Measurements from ENCODE around the gene PPP1R1B.
A peak's percentile ranks its signal among the peaks of the same experiment; 100 is the strongest.

The PPP1R1B gene

DNA sequence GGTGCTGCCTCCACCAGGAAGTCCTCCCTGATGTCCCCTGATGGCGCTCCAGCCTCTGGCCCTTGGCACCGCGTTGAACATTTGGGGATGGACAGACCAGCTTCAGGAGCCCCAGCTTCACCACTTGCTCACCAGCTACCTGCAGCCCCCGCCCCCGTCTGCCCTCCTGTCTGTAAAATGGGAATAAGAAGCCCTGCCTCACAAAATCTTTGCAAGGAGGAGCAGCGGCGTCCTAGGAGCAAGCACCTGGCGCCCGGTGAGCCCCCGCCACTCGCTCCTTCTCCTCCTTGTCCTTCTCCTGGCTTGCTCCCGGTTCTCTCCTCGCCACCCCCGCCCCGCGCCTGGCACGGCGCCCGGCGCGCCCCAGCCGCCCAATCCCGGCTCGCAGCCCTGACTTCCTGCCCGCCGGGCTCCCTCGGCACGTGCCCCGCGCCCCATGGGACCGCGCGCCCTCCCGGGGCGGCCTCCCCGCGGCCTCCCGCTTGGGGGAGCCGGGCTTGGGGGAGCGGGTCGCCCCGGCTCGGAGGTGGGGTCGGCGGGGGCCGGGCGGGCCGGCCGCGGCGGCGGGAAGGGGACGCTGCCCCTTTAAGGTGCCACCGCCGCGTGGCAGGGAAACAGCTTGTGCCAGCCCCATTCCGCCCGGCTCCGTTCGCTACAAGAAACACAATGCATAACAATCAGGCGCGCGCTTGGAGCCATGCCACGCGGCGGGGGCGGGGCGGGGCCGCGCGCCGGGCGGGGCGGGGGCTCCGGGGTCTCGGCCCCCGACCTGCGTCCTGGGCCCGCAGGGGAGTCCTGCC lies 9.1 kb upstream of the PPP1R1B start:
- peak; percentile 37 to 39 for DNase-seq

GRCh38 chr17:39618246-39618913 lies 8.4 kb upstream of the PPP1R1B start:
- no peak for DNase-seq

DNA sequence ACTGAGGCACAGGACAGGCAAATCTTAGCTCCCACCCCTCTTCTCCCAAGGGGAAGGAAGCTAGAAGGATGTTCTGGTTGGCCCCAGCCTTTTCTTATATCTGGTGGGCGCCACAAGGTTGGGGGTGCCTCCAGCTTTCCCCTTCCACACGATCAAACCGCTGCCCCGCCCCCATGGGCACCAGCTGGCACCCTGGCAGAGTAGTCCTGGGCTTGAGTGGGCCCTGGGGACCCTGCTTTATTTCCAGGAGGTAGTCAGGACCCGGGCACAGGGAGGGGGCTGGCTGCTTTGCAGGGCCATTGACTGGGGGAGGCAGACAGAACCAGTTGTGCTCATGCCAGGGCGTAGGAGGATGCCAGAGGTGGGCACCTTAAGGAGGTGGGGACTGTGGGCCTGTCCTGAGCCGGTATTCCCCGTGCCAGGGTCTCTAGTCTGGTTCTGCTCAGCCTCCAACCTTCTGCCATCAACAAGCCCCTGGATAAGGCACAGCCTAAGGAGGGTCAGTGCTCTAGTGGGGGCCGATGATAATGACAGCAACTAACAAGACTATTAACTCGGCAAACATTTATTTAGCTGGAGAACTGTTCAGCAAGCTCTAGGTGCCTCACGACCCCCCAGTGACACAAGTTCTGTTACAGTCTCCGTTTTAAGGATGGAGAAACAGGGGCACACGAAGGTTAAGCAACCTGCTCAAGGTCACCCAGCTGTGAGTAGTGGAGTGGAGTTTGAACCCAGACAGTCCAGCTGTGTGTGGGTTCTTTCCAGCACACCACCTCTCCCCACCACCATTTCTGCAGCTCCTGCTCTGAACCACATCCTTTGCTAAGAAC lies 7.6 kb upstream of the PPP1R1B start:
- no peak for DNase-seq

- no peak for DNase-seq
These were observed 7.0 kb upstream of the PPP1R1B start for GRCh38 chr17:39619786-39620101.

GRCh38 chr17:39621523-39622379 lies 5.0 kb upstream of the PPP1R1B start:
- DNase-seq = peak; percentile 85 to 90

DNA sequence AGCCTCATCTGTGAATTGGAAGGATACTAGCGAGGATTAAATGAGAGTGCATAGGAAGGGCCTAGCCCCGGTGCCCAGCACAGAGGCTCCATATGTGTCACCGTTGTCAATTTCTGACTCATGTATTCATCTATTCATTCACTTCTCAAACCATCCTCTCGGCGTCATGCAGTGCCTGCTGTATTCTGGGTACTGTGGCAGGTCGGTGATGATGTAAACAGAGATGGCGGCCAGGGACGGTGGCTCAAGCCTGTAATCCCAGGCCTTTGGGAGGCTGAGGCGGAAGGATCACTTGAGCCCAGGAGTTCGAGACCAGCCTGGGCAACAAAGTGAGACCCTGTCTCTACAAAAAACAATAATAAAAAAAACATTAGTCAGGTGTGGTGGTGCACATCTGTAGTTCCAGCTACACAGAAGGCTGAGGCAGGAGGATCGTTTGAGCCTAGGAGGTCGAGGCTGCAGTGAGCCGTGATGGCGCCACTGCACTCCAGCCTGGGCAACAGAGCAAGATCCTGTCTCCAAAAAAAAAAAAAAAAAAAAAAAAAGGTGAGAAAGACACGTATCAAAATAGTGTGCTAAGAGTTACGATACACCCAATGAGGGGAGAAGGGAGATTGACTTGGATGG lies 4.3 kb upstream of the PPP1R1B start:
- no peak for DNase-seq

DNA sequence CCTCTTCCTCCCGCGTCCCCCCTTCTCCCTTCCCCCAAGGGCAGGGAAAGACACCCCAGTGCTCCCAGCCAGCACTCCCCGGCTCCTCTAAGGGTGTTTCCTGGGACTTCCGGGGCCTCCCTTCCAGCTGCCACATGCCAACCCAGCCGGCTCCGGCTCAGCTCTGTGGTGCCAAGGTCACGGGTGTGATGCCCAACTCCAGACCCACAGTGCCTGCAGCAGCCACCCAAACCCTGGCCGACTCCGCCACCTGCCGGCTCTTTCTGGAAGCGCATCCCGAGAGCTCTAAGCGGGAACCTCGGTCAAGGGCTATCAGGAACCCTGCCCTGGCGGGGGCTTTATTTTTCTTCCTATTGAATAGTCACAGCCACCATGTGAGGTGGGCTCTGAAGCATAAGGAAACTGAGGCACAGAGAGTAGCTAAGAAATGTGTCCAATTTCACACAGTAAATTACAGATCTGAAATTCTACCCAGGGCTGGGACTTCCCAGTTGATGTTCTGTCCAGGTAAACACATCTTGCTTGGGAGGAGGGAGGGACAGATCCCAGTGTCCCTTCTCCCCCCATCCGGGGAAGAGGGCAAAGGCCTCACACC lies 3.3 kb upstream of the PPP1R1B start:
- DNase-seq = peak; percentile 79 to 88

- no peak for DNase-seq
These were observed 2.4 kb upstream of the PPP1R1B start for GRCh38 chr17:39624313-39624712.

DNA sequence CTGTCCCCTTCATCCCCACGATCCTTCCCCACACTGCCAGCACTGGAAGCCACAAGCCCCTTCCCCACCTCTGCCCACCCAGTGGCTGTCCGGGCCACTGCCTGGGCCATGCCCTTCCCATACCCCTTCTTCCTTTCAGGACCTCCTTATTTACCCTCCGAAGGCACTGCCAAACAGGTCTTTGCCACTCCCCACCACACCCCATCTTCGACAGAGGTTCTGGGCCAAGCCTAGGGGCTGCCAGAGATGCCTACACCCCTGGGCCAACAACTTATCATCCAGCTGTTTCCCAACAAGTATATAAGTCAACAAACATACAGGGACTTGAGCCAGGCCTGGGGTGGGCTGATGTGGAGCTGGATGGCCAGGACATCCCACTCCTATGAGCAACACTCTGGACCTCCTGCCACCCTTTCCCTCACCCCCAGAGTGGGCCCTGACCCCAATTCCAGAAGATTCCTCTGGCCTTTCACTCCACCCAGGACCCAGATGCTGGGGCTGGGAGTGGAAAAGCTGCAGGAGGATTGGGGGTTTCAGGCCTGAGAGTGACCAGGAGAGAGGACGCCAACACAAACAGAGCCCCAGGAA lies 1.5 kb upstream of the PPP1R1B start:
- no peak for DNase-seq

- DNase-seq = no peak
These were observed 427 bp downstream of the PPP1R1B start for GRCh38 chr17:39627047-39627711.

- DNase-seq = no peak
These were observed 1.2 kb downstream of the PPP1R1B start for GRCh38 chr17:39627712-39628516.

GRCh38 chr17:39628655-39629493 lies 2.1 kb downstream of the PPP1R1B start:
- no peak for DNase-seq

- no peak for DNase-seq
These were observed 2.7 kb downstream of the PPP1R1B start for GRCh38 chr17:39629494-39629880.

DNA sequence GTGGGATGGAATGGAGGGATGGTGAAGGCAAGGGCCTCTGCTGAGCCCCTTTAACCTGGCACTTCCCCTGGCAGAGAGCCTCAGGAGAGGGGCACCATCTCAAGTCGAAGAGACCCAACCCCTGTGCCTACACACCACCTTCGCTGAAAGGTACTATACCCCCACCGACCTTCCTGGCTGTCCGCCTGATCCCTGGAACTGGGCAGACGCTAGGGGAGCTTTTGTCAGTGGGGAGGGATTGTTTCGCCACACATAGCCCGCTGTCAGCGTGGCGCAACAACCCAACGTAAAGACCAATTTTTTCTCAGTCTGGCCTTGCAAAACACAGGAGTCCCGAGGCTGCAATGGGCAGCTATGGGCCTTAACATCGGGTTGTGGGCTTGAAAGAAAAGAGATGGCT lies 3.1 kb downstream of the PPP1R1B start:
- peak; percentile 86 for DNase-seq

DNA sequence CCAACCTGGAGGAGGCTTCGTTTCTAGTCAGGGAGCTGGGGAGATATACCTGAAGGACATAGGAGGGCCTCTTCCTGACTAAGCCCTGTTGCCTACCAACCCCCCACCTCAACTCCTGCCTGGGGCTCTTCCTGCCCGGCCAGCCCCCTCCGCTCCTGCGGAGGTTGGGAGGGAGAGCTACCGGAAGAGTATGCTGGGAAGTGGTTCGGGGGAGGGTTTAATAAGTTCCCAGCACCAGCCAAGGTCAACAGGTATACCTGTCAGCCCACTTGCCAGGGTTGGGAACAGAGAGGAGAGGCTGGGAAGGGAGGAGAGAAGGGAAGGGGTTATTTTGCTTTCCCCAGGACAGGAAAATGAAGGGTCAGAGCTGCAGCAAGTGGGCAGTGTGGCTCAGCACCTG lies 4.7 kb downstream of the PPP1R1B start:
- DNase-seq = no peak

GRCh38 chr17:39632153-39632941 lies 5.6 kb downstream of the PPP1R1B start:
- no peak for DNase-seq

DNA sequence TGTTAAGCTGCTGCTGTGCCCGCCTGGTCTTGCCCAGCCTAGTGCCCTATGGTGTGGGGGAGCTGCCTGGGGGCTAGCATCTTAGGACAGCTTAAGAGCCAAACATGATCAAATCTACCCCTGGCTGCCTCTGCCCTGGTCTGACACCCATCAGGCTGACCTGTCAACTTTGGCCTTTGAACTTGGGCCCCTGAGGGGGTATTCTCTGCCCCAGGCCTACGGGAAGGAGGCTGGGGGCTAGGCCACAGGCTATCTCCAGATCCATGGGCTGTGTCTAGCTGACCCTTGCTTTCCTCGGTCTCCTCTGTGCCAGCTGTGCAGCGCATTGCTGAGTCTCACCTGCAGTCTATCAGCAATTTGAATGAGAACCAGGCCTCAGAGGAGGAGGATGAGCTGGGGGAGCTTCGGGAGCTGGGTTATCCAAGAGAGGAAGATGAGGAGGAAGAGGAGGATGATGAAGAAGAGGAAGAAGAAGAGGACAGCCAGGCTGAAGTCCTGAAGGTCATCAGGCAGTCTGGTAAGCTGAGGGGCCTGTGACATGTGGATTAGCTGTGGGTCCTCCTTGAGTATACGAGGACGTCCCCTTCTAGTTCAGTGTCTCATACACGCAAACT lies 6.9 kb downstream of the PPP1R1B start:
- DNase-seq = no peak
